Mesothelial cell of epicardium (in vitro differentiated cells): ENCODE data around the gene C1QL2. TPM values are rescaled to one million over a fixed set of nuclear protein-coding genes. Genes with fewer than 3 reads are reported as not detected.

Experiments
- DNase-seq, 2 experiments: peaks; one replicate each; pipeline ENCODE4 v3.0.0; 2021; ENCODE audit warnings: low spot score in 2 of 2; ENCODE audit not compliant: unreplicated experiment in 2 of 2
- H3K27ac Mint-ChIP-seq: 2 replicates; pipeline ENCODE4 v1.8.0; 2021; ENCODE audit warnings: mixed read lengths
- H3K27me3 Mint-ChIP-seq: 2 replicates; pipeline ENCODE4 v1.8.0; 2021; ENCODE audit warnings: low read depth, mixed read lengths
- H3K36me3 Mint-ChIP-seq: 2 replicates; pipeline ENCODE4 v1.8.0; 2021; ENCODE audit warnings: mixed read lengths
- H3K4me1 Mint-ChIP-seq: 2 replicates; pipeline ENCODE4 v1.8.0; 2021; ENCODE audit warnings: mixed read lengths
- H3K4me3 Mint-ChIP-seq: 2 replicates; pipeline ENCODE4 v1.8.0; 2021; ENCODE audit warnings: mild to moderate bottlenecking, moderate library complexity, mixed read lengths
- H3K9me3 Mint-ChIP-seq: 2 replicates; pipeline ENCODE4 v1.8.0; 2021; ENCODE audit warnings: mixed read lengths
- CTCF ChIP-seq: fragments of 200-600 bp; sonication (generic); IDR thresholded peaks from one replicate; pipeline ENCODE4 v1.5.0; 2021; ENCODE audit warnings: antibody characterized with exemption; ENCODE audit not compliant: unreplicated experiment
- total RNA-seq: library from RNA; stranded (reverse); gene quantifications from 3 replicates; pipeline ENCODE4 v1.2.1, GENCODE V29; 2021

Gene C1QL2
- total RNA-seq, 1 donor from 2014 or later = not detected

GRCh38 chr2:119202610-119203310 lies 44.2 kb upstream of the C1QL2 start:
- no peaks in the 10 kb centered on the region for H3K9me3 Mint-ChIP-seq
- H3K4me3 Mint-ChIP-seq = no peak overlapping the region
- H3K27ac Mint-ChIP-seq = no peak overlapping the region
- H3K4me1 Mint-ChIP-seq = peaks cover 5% of the 10 kb centered on the region
- H3K27me3 Mint-ChIP-seq = peaks cover 35% of the 10 kb centered on the region
- no peak for DNase-seq
- TF ChIP-seq CTCF = no peak
- H3K36me3 Mint-ChIP-seq = no peaks in the 10 kb centered on the region

- DNase-seq = no peak
- Mint-ChIP-seq H3K27me3 (peaks cover 43% of the 10 kb centered on the region), H3K27ac (no peak overlapping the region), H3K4me3 (no peak overlapping the region), H3K4me1 (peaks cover 5% of the 10 kb centered on the region), H3K9me3 (no peaks in the 10 kb centered on the region), H3K36me3 (no peaks in the 10 kb centered on the region)
- no peak for TF ChIP-seq CTCF
Measured at GRCh38 chr2:119201815-119202214, 43.3 kb upstream of the C1QL2 start.

- Mint-ChIP-seq H3K4me1 (peaks cover 5% of the 10 kb centered on the region), H3K4me3 (no peak overlapping the region), H3K9me3 (no peaks in the 10 kb centered on the region), H3K36me3 (no peaks in the 10 kb centered on the region), H3K27ac (peak overlapping the region; percentile 21), H3K27me3 (peaks cover 75% of the 10 kb centered on the region)
- no peak for DNase-seq
- no peak for TF ChIP-seq CTCF
Measured at GRCh38 chr2:119198240-119198840, 39.8 kb upstream of the C1QL2 start.

- DNase-seq = no peak
- H3K4me3 Mint-ChIP-seq = no peak overlapping the region
- no peaks in the 10 kb centered on the region for H3K9me3 Mint-ChIP-seq
- H3K36me3 Mint-ChIP-seq = no peaks in the 10 kb centered on the region
- no peak for TF ChIP-seq CTCF
- peaks cover 80% of the 10 kb centered on the region for H3K27me3 Mint-ChIP-seq
- peaks cover 5% of the 10 kb centered on the region for H3K4me1 Mint-ChIP-seq
- H3K27ac Mint-ChIP-seq = peak overlapping the region; percentile 21
Measured at GRCh38 chr2:119197529-119198239, 39.1 kb upstream of the C1QL2 start.

GRCh38 chr2:119197126-119197405 lies 38.5 kb upstream of the C1QL2 start:
- no peak overlapping the region for H3K4me3 Mint-ChIP-seq
- H3K9me3 Mint-ChIP-seq = no peaks in the 10 kb centered on the region
- no peak overlapping the region for H3K27ac Mint-ChIP-seq
- H3K27me3 Mint-ChIP-seq = peaks cover 74% of the 10 kb centered on the region
- peaks cover 5% of the 10 kb centered on the region for H3K4me1 Mint-ChIP-seq
- no peaks in the 10 kb centered on the region for H3K36me3 Mint-ChIP-seq
- no peak for TF ChIP-seq CTCF
- no peak for DNase-seq
